Heart left ventricle (tissue), 16 donors: ENCODE data around the gene P2RY8. TPM values are rescaled to one million over a fixed set of nuclear protein-coding genes. Genes with fewer than 3 reads are reported as not detected.

Experiments
- ATAC-seq, 4 donors: fragments of 200-7000 bp; cut with Tn5 transposase; one replicate each; pipeline ENCODE4 v1.9.1; 2020 to 2022; ENCODE audit warnings: moderate library complexity in 4 of 4, mild to moderate bottlenecking in 3 of 4, moderate number of reproducible peaks in 1 of 4
- DNase-seq, 5 donors: peaks; one replicate each; pipeline ENCODE4 v3.0.0-alpha.2; 2020
- H3K27ac ChIP-seq, 12 donors: fragments of 200-600 bp; sonication (generic) in 4 of 12; one replicate each; pipeline versions ENCODE4 v1.5.0 to v1.8.0; 2016 to 2022; ENCODE audit warnings: mild to moderate bottlenecking in 2 of 12
- H3K27me3 ChIP-seq, 9 donors: fragments of 200-600 bp; sonication (generic) in 2 of 9; one replicate each; pipeline versions ENCODE4 v1.5.1 to v1.8.0; 2016 to 2022; ENCODE audit warnings: mild to moderate bottlenecking in 3 of 9
- H3K36me3 ChIP-seq, 9 donors: fragments of 200-600 bp; sonication (generic) in 2 of 9; one replicate each; pipeline versions ENCODE4 v1.5.0 to v1.8.0; 2018 to 2022; ENCODE audit warnings: mild to moderate bottlenecking in 2 of 9
- H3K4me1 ChIP-seq, 12 donors: fragments of 200-600 bp; sonication (generic) in 4 of 12; one replicate each; pipeline versions ENCODE4 v1.5.0 to v1.8.0; 2016 to 2022; ENCODE audit warnings: mild to moderate bottlenecking in 3 of 12
- H3K4me3 ChIP-seq, 12 donors: fragments of 200-600 bp; sonication (generic) in 4 of 12; one replicate each; pipeline versions ENCODE4 v1.5.0 to v1.8.0; 2017 to 2022; ENCODE audit warnings: mild to moderate bottlenecking in 9 of 12, moderate library complexity in 4 of 12
- H3K9me3 ChIP-seq, 12 donors: fragments of 200-600 bp; sonication (generic) in 4 of 12; one replicate each; pipeline versions ENCODE4 v1.5.0 to v1.8.0; 2016 to 2022; ENCODE audit warnings: mild to moderate bottlenecking in 1 of 12
- POLR2A ChIP-seq, 2 donors: fragments of 450-650 bp; IDR thresholded peaks; one replicate each; pipeline ENCODE4 v1.6.1; 2017; ENCODE audit warnings: antibody characterized with exemption in 2 of 2, mild to moderate bottlenecking in 2 of 2, moderate library complexity in 2 of 2
- WGBS, 4 donors: extraction: QIAGEN DNeasy Blood & Tissue Kit in 2 of 4; methylation state at CpG; one replicate each; pipeline versions ENCODE4 v1.1.5 to v1.1.7; 2013 to 2018; 5-methylcytosine and 5-hydroxymethylcytosine counted together
- intact Hi-C, 10 donors: fragments of 100-400 bp; cut with DNase I; formaldehyde crosslinking; loops; one replicate each; pipeline versions ENCODE4 v1.11.1 to v1.14.2; 2022
- polyA plus RNA-seq, 2 donors: library from polyadenylated mRNA; stranded (reverse); fragments of 200-250 nt; gene quantifications; one replicate each; pipeline ENCODE4 v1.2.3, GENCODE V29; 2013
- total RNA-seq, 9 donors: library from RNA; depleted of rRNA in 2 of 9; stranded (reverse); fragments of >200 nt in 2 of 9; fragmentation: NEBNext Ultra II Directional in 3 of 9; extraction: Animal tissue kit (Norgen Biotek cat#: 25700) in 3 of 9; gene quantifications; one replicate each; pipeline versions ENCODE4 v1.1.0 to v1.2.4, GENCODE V29; 2016 to 2023
- TF ChIP-seq, protein P1 (sequence below), 12 donors: fragments of 200-600 bp; sonication (generic) in 4 of 12; IDR thresholded peaks; one replicate each; pipeline versions ENCODE4 v1.5.0 to v1.8.0; 2018 to 2022; ENCODE audit warnings: antibody characterized with exemption in 12 of 12, mild to moderate bottlenecking in 5 of 12
- donor health status: ischemic (EF 13 %, LVEDD 7.1; RV severe dilation, severe dysfunction).
- donor health status: healthy with polysubstance abuse.
- donor health status: DM: no; HTN: yes; CAD: no.
- donor health status: DM: no; HTN: no; CAD: no.
- donor health status: ischemic (EF 25% LVEDD 6.9; RV normal size, moderate dysfunction).
- donor health status: ischemic (EF 25% LVEDD 5.7; RV mildly dilated, moderate dysfunction).
- donor health status: healthy.
- donor health status: DM: yes; HTN: yes; CAD: no.
- donor health status: ischemic (EF 35%, LVEDD 5.7; RV mildly dilated, moderate dysfunction).
- donor health status: nonischemic (EF 11% LVEDD 7.7; RV severe dilation, severe dysfunction).
- donor health status: DM: yes; HTN: yes; CAD: no.
- donor health status: PGD.
- donor health status: ischemic (EF 29% LVEDD 5.4; RV normal size, mild dysfunction).
- donor health status: nonischemic (EF 23%, LVEDD 6.1; RV moderate dilation, normal function).

Gene P2RY8
- total and polyA plus RNA-seq, 11 donors, result 0.62 to 10.5 (median 2.3) TPM

DNA sequence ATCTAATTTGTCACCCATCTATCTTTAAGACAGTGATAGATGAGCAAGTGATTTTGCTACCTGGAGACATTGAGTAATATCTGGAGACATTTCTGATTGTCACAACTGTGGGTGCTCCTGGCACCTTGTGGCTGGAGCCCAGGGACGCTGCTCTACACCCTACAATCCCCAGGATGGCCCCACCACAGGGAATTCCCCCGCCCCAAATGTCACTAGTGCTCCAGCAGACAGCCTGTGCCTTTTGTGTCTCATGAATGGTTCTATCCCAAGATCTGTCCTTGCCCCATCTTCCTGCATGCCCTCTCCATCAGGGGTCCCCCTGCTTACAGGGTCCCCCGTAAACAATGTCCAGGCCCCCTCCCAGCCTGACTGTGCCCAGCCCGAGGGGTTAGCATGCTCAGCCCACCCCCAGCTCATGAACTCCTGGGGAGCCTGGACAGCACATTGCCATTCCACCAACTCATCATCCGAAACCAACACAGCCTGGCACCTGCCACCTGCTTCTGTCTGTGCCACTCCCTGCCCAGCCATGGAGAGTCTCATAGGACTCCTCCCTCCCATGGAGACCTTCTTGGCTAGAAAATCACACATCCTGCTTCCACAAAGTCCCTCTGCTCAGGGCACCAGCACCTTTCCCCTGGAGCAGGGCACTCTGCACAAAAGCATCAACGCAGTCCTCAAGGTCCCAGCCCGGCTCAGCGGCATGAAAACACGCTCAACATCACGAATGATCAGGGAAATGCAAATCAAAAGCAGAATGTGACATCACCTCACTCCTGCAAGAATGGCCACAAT, 5.7 kb downstream of the P2RY8 start:
- no peaks in the 10 kb centered on the region for H3K36me3 ChIP-seq
- TF ChIP-seq, protein P1, sequence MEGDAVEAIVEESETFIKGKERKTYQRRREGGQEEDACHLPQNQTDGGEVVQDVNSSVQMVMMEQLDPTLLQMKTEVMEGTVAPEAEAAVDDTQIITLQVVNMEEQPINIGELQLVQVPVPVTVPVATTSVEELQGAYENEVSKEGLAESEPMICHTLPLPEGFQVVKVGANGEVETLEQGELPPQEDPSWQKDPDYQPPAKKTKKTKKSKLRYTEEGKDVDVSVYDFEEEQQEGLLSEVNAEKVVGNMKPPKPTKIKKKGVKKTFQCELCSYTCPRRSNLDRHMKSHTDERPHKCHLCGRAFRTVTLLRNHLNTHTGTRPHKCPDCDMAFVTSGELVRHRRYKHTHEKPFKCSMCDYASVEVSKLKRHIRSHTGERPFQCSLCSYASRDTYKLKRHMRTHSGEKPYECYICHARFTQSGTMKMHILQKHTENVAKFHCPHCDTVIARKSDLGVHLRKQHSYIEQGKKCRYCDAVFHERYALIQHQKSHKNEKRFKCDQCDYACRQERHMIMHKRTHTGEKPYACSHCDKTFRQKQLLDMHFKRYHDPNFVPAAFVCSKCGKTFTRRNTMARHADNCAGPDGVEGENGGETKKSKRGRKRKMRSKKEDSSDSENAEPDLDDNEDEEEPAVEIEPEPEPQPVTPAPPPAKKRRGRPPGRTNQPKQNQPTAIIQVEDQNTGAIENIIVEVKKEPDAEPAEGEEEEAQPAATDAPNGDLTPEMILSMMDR (IDR thresholded peaks at IDR 0.05), result no peak
- no peak for TF ChIP-seq POLR2A (IDR thresholded peaks at IDR 0.05)
- intact Hi-C loops, result no loop called here
- peaks cover 0 to 7% (median 0%) of the 10 kb centered on the region in 9 donors for H3K27me3 ChIP-seq
- no peak overlapping the region for H3K4me3 ChIP-seq
- no peaks in the 10 kb centered on the region for H3K9me3 ChIP-seq
- 66 to 87% (median 82%) methylated on average over 10 of the region's 10 CpGs for WGBS, 4 donors
- H3K4me1 ChIP-seq, result peaks cover 0 to 3% (median 0%) of the 10 kb centered on the region in 12 donors
- no peak overlapping the region for H3K27ac ChIP-seq
- ATAC-seq, result no peak
- no peak for DNase-seq

DNA sequence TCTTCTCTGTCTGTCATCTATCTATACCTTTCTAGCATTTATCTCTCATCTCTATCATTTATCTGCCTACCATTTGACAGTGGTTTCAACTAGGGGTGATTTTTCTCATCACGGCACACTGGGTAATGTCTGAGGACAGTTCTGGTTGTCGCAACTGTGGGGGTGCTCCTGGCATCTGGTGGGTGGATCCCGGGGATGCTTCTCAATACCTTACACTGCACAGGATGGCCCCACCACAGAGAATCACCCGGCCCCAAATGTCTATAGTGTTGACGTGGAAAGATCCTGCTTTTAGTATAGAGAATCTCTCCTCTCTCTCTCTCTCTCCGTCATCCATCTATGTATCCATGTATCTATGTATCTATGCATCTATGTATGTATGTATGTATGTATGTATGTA, 7.2 kb downstream of the P2RY8 start:
- 85 to 91% (median 86%) methylated on average over 6 of the region's 6 CpGs for WGBS, 4 donors
- DNase-seq (no peak), ATAC-seq (no peak)
- no peaks in the 10 kb centered on the region for H3K36me3 ChIP-seq
- no peak overlapping the region for H3K27ac ChIP-seq
- no peak for TF ChIP-seq POLR2A (IDR thresholded peaks at IDR 0.05)
- TF ChIP-seq, protein P1 (IDR thresholded peaks at IDR 0.05), result no peak
- peaks cover 0 to 7% (median 0%) of the 10 kb centered on the region in 9 donors for H3K27me3 ChIP-seq
- no peaks in the 10 kb centered on the region for H3K4me1 ChIP-seq
- no peak overlapping the region for H3K4me3 ChIP-seq
- no peaks in the 10 kb centered on the region for H3K9me3 ChIP-seq
- intact Hi-C loops, result no loop called here

DNA sequence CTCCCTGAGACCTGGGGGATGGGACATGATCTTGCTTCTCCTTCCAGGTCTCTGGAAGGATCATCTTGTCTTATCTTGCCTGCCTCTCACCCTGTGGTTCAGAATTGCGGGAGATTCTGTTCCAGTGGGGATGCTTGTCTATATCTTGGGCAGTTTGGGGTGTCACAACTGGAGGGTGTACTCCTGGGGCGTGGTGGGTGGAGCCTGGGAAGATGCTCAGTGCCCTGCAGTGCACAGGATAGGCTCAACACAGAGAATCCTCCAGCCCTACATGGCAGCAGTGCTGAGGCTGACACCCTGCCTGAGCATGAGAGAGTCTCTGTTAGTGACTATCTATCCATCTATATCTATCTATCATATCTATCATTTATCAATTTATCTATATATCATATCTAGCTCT, 7.7 kb downstream of the P2RY8 start:
- intact Hi-C loops, result no loop called here
- Histone ChIP-seq H3K9me3 (no peaks in the 10 kb centered on the region), H3K27ac (no peak overlapping the region), H3K4me1 (no peaks in the 10 kb centered on the region), H3K27me3 (peaks cover 0 to 7% (median 0%) of the 10 kb centered on the region in 9 donors), H3K4me3 (no peak overlapping the region), H3K36me3 (no peaks in the 10 kb centered on the region)
- no peak for TF ChIP-seq POLR2A (IDR thresholded peaks at IDR 0.05)
- TF ChIP-seq, protein P1 (IDR thresholded peaks at IDR 0.05), result no peak
- ATAC-seq (no peak), DNase-seq (no peak)
- WGBS, 4 donors, result 67 to 81% (median 73%) methylated on average over 2 of the region's 2 CpGs

DNA sequence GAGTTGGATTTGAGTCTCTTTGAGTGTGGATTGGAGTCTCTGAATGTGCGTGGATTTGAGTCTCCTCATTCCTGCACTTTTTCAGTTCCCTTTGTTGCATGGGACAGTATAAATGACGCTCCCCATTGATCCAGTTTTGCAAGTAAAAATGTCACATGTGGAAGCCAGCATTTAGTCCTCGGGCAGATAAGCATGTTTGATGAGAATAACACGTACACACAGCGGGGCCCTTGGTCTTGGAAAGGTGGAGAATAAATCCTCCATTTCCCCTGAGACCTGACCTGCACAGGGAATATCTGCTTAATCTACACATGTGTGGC, 8.1 kb downstream of the P2RY8 start:
- Histone ChIP-seq H3K27me3 (peaks cover 0 to 7% (median 0%) of the 10 kb centered on the region in 9 donors), H3K27ac (no peak overlapping the region), H3K4me1 (no peaks in the 10 kb centered on the region), H3K36me3 (no peaks in the 10 kb centered on the region), H3K4me3 (no peak overlapping the region), H3K9me3 (no peaks in the 10 kb centered on the region)
- ATAC-seq (no peak), DNase-seq (no peak)
- no peak for TF ChIP-seq POLR2A (IDR thresholded peaks at IDR 0.05)
- TF ChIP-seq, protein P1 (IDR thresholded peaks at IDR 0.05), result no peak
- intact Hi-C loops, result no loop called here
- WGBS, 4 donors, result 73 to 90% (median 74%) methylated on average over 5 of the region's 5 CpGs
